GM10266 (cell line): ENCODE measurements around the gene EHF.

Source experiments
- DNase-seq: peaks from one replicate; pipeline ENCODE4 v3.0.0; 2012; ENCODE audit errors: extremely low spot score
- TF ChIP-seq, protein P1 (sequence below): IDR thresholded peaks from 2 replicates; pipeline ENCODE4 v1.5.1; 2012; ENCODE audit warnings: mild to moderate bottlenecking, low read depth; ENCODE audit not compliant: control insufficient read depth, insufficient read depth; ENCODE audit errors: missing control alignments

Gene EHF

DNA sequence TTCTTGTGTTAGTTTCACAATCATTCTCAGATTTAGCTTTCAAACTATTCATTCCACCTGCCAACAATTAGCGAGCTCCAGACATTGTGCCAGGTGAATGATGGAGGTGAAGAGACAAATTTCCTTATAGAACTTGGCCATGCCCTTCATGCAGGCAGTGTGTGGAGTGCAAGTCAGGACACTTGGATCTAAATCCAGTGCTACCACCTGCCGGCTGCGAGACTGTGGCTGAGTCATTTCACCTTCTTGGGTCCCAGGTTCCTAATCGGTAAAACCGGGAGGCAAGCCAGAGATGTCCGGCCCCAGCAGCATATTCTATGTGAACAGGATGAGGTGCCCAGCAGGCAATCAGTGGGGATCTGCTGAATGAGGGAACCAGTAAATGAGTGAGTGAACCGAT, 18.6 kb upstream of the EHF start:
- TF ChIP-seq, protein P1, sequence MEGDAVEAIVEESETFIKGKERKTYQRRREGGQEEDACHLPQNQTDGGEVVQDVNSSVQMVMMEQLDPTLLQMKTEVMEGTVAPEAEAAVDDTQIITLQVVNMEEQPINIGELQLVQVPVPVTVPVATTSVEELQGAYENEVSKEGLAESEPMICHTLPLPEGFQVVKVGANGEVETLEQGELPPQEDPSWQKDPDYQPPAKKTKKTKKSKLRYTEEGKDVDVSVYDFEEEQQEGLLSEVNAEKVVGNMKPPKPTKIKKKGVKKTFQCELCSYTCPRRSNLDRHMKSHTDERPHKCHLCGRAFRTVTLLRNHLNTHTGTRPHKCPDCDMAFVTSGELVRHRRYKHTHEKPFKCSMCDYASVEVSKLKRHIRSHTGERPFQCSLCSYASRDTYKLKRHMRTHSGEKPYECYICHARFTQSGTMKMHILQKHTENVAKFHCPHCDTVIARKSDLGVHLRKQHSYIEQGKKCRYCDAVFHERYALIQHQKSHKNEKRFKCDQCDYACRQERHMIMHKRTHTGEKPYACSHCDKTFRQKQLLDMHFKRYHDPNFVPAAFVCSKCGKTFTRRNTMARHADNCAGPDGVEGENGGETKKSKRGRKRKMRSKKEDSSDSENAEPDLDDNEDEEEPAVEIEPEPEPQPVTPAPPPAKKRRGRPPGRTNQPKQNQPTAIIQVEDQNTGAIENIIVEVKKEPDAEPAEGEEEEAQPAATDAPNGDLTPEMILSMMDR, result no peak

DNA sequence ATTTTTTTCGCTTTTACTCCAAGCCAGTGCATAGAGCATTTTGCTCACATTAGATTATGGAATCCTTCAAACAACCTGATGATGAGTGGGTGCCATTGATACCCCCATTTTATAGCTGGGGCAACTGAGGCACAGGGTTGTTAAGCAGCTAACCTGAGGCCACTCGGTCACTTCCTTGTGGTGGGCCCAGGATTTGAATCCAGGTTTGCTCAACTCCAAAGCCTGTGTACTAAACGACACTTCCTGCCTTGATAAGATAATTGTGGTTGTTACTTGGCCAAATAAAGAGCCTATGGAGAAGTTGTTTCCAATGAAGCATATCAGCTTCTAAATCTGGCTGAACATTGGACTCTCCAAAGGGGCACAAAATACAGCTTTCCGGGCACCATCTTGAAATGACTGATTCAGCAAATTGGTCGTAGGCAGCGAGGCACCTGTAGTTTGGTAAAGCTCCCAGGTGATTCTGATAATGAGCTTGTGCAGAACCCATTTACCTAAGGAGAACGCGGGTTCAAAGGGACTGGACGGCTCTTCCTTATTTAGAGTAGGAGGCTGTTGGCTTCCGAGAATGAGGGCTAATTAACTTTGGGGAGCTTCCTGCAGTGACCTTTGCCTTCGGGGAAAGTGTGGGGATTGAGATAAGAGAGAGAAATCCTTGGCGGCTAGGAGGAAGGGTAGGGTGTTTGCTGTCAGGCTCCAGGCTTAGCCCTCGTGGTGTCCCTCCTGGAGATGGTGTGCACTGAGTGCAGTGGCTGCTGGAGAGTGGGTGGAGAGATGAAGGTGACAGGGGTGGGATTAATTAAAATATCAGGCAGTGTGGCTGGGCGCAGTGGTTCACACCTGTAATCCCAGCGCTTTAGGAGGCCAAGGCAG, 17.5 kb upstream of the EHF start:
- TF ChIP-seq, protein P1, result no peak
- no peak for DNase-seq

More for the DNA sequence above, 18.6 kb upstream of the EHF start:
- DNase-seq, result no peak

DNA sequence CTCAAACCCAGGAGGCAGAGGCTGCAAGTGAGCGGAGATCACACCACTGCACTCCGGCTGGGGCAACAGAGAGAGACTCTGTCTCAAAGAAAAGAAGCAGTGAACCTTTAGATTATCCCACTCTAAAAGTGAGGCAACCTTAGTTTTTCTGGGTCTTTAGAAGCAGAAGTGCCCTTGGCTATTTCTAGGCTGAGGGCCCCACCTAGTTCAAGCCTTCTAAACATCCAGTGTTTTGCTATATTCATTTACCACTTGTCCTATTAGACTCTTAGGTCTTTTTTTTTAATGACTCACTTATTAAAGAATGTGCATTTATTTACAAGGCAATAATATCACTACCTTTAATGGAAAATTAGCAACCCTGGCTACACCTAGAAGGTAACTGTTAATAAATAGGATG, 16.7 kb upstream of the EHF start:
- DNase-seq, result no peak

DNA sequence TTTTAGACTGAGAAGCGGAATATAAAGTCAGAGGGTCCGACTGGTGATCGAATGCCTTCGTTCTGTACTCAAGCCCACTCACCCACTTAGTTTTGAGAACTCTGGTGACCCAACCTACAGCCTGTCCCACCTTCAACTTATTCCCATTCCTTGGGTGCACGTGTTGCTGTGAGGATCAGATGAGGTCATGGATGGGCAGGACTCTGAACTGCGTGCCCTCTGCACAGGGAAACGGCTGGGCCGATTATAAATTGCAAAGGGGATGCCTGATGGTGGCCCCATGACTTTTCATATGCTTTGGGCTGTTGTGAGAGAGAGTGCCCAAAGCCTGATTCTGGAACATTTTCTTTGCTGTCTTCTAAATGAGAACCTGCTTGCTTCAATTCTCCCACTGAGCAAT, 16.0 kb upstream of the EHF start:
- TF ChIP-seq, protein P1, result no peak
- no peak for DNase-seq

More for the DNA sequence above, 16.7 kb upstream of the EHF start:
- TF ChIP-seq, protein P1, result no peak

DNA sequence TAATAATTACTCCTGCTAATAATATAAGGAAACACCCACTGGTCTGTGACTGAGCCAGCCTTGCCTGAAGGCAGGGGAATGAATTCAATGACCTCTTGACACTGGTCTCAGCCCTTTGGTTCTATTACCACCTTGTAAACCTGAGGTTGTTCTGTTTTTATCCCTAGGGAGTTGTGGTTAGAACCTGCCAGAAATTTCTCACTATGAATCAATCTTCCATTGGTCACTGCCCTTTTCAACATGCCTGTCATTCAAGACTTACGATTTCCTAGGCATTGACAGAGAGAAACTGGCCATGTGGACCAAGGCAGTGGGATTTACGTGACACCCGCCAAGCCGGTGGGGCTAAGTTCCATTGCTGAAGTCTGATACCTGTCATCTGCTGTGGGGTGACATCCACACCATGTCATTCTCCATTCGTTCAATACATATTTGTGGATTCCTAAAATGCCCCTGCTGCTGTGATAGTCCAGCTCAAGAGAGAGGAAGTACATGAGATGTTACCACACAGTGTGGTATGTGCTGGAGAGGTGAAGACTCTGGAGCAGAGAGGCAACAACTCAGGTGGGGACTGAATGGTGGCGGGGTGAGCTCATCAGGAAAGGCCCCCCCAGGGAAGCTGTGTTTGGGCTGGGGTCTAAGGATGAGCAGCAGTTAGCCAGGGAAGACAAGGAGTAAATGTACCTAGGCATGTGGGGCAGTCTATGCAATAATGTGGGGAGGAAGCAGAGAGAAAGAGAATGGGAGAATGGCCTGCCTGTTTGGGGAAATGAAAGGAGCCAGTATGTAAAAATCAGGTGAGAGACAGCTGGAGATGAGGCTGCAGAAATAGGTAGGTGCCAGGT, 15.2 kb upstream of the EHF start:
- TF ChIP-seq, protein P1, result no peak
- DNase-seq, result no peak

DNA sequence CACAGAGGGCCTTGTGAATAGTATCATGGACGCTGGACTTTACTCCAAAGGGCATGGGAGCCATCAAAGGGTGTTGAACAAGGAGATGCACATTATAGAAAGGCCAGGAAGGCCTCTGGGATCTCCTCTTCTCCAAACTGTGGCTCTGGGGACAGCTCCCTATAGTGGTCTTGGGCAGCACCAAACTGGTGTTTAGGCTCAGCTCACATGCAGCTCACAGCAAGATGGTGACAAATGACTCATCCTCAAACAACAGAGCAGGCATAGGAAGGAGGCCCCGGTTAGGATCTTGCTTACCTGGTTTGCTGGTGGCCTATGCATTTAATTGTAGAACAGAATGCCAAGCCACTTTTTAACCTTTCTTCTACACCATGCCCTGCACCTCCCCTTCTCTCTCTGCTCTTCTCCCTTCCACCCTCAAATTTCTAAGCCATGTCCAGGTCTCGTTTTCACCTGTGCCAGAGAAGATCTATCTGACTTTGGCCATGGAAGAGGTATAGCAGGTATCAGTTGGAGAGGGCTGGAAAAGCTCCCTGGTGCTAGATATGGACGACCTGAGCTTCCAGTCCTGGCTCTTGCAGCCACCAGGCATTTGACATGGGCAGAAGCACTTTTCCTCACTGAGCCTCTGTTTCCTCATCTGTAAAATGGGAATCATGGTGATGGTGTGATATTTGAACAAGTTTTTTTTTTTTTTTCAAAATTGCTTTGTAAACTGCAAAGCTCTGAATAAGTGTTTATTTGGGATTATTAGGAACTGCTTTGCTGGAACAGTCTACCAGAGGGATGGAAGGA, 14.4 kb upstream of the EHF start:
- DNase-seq, result no peak
- TF ChIP-seq, protein P1, result no peak
